Body of pancreas (tissue), 4 donors: ENCODE measurements around the gene PRDM15. TPM values are rescaled to one million over a fixed set of nuclear protein-coding genes. Genes with fewer than 3 reads are reported as not detected.

Source experiments
- ATAC-seq: fragments of 150-250 bp; one replicate; pipeline ENCODE4 v1.9.1; 2016
- DNase-seq, 4 donors: peaks; one replicate each; pipeline ENCODE4 v3.0.0-alpha.2; 2019
- H3K27ac ChIP-seq, 4 donors: fragments of 200-600 bp; sonication (generic); 1 replicate in 3 of 4; 2 replicates in 1 of 4; pipeline versions ENCODE4 v1.5.1 to v1.6.1; 2016 to 2019; ENCODE audit warnings: mild to moderate bottlenecking in 1 of 4, mixed read lengths in 1 of 4, moderate library complexity in 1 of 4
- H3K27me3 ChIP-seq, 2 donors: fragments of 200-600 bp; sonication (generic); one replicate each; pipeline ENCODE4 v1.6.0; 2016; ENCODE audit warnings: mild to moderate bottlenecking in 1 of 2
- H3K36me3 ChIP-seq, 2 donors: fragments of 200-600 bp; sonication (generic); replicated peaks in 1 of 2; 2 replicates each; pipeline ENCODE4 v1.5.1; 2016; ENCODE audit warnings: low read depth in 2 of 2; ENCODE audit not compliant: insufficient read depth in 1 of 2
- H3K4me1 ChIP-seq: fragments of 200-600 bp; sonication (generic); one replicate; pipeline ENCODE4 v1.6.0; 2016
- H3K4me3 ChIP-seq, 2 donors: fragments of 200-600 bp; sonication (generic); 1 replicate in 1 of 2; 2 replicates in 1 of 2; pipeline ENCODE4 v1.5.1; 2016 to 2019
- H3K9me3 ChIP-seq, 3 donors: fragments of 200-600 bp; sonication (generic); 1 replicate in 2 of 3; 2 replicates in 1 of 3; pipeline ENCODE4 v1.5.1; 2016
- CTCF ChIP-seq, 7 experiments: fragments of 450-650 bp in 4 of 7; fragments of 200-600 bp in 3 of 7; sonication (generic) in 3 of 7; IDR thresholded peaks; one replicate each; pipeline ENCODE4 v1.5.1; 2016 to 2019; ENCODE audit warnings: antibody characterized with exemption in 7 of 7
- POLR2A ChIP-seq, 3 donors: fragments of 450-650 bp; IDR thresholded peaks; one replicate each; pipeline ENCODE4 v1.6.1; 2016; ENCODE audit warnings: antibody characterized with exemption in 3 of 3, mild to moderate bottlenecking in 2 of 3
- WGBS, 2 donors: methylation state at CpG; one replicate each; pipeline ENCODE4 v1.1.5; 2017; 5-methylcytosine and 5-hydroxymethylcytosine counted together
- intact Hi-C: fragments of 100-400 bp; cut with DNase I; formaldehyde crosslinking; loops from one replicate; pipeline ENCODE4 v1.15.1; 2023
- total RNA-seq, 2 donors: library from RNA; depleted of rRNA; stranded (reverse); fragments of >200 nt; gene quantifications; one replicate each; pipeline ENCODE4 v1.1.0, GENCODE V29; 2016

The PRDM15 gene
- total RNA-seq, 2 donors from 2014 or later, result 3.1 to 6.9 TPM

- no peak overlapping the region for H3K27ac ChIP-seq
- no peak for ATAC-seq
- intact Hi-C loops, result no loop called here
- DNase-seq, result no peak
- no peaks in the 10 kb centered on the region for H3K4me1 ChIP-seq
- H3K9me3 ChIP-seq, result no peaks in the 10 kb centered on the region
- no peak for TF ChIP-seq POLR2A (IDR thresholded peaks at IDR 0.05)
- H3K4me3 ChIP-seq, result no peak overlapping the region
- 70 to 77% methylated on average over 10 of the region's 10 CpGs for WGBS, 2 donors
- H3K27me3 ChIP-seq, result no peaks in the 10 kb centered on the region
- peaks cover 0 to 5% of the 10 kb centered on the region in 2 donors for H3K36me3 ChIP-seq
These were observed 74.1 kb downstream of the PRDM15 start for GRCh38 chr21:41805038-41805437.

- TF ChIP-seq CTCF (IDR thresholded peaks at IDR 0.05) (no peak), POLR2A (IDR thresholded peaks at IDR 0.05) (no peak)
- 98 to 99% methylated on average over 10 of the region's 10 CpGs for WGBS, 2 donors
- DNase-seq, result no peak
- no peak overlapping the region for H3K4me3 ChIP-seq
- H3K4me1 ChIP-seq, result no peaks in the 10 kb centered on the region
- peaks cover 0 to 5% of the 10 kb centered on the region in 2 donors for H3K36me3 ChIP-seq
- ATAC-seq, result no peak
- no peak overlapping the region for H3K27ac ChIP-seq
- intact Hi-C loops, result no loop called here
- no peaks in the 10 kb centered on the region for H3K27me3 ChIP-seq
- no peaks in the 10 kb centered on the region for H3K9me3 ChIP-seq
These were observed 74.8 kb downstream of the PRDM15 start for GRCh38 chr21:41804381-41804780.

- TF ChIP-seq POLR2A (IDR thresholded peaks at IDR 0.05) (no peak), CTCF (IDR thresholded peaks at IDR 0.05) (no peak)
- WGBS, 2 donors, result 91 to 100% methylated on average over 1 to 13 of the region's 13 CpGs
- Histone ChIP-seq H3K27ac (no peak overlapping the region), H3K4me1 (no peaks in the 10 kb centered on the region), H3K9me3 (no peaks in the 10 kb centered on the region), H3K4me3 (no peak overlapping the region), H3K27me3 (no peaks in the 10 kb centered on the region), H3K36me3 (peaks cover 0 to 5% of the 10 kb centered on the region in 2 donors)
- intact Hi-C loops, result no loop called here
- DNase-seq, result no peak
- ATAC-seq, result no peak
These were observed 75.8 kb downstream of the PRDM15 start for GRCh38 chr21:41803316-41803715.

- TF ChIP-seq CTCF (IDR thresholded peaks at IDR 0.05) (no peak), POLR2A (IDR thresholded peaks at IDR 0.05) (no peak)
- WGBS, 2 donors, result 76 to 82% methylated on average over 19 of the region's 19 CpGs
- Histone ChIP-seq H3K27me3 (no peaks in the 10 kb centered on the region), H3K9me3 (no peaks in the 10 kb centered on the region), H3K27ac (no peak overlapping the region), H3K36me3 (peaks cover 0 to 5% of the 10 kb centered on the region in 2 donors), H3K4me3 (no peak overlapping the region), H3K4me1 (no peaks in the 10 kb centered on the region)
- DNase-seq, result peak in 3 of 4 donors; percentile 25 to 42 (median 31)
- ATAC-seq, result no peak
- intact Hi-C loops, result no loop called here
These were observed 76.5 kb downstream of the PRDM15 start for GRCh38 chr21:41802684-41803083.

GRCh38 chr21:41802198-41802584, 77.0 kb downstream of the PRDM15 start:
- Histone ChIP-seq H3K9me3 (no peaks in the 10 kb centered on the region), H3K27ac (no peak overlapping the region), H3K36me3 (peaks cover 0 to 5% of the 10 kb centered on the region in 2 donors), H3K27me3 (no peaks in the 10 kb centered on the region), H3K4me1 (no peaks in the 10 kb centered on the region), H3K4me3 (no peak overlapping the region)
- DNase-seq, result no peak
- no peak for ATAC-seq
- intact Hi-C loops, result no loop called here
- WGBS, 2 donors, result 85 to 87% methylated on average over 5 of the region's 5 CpGs
- TF ChIP-seq CTCF (IDR thresholded peaks at IDR 0.05) (no peak), POLR2A (IDR thresholded peaks at IDR 0.05) (no peak)
